Stimulated activated CD8-positive, alpha-beta memory T cell treated with anti-CD3 and anti-CD28 coated beads, Interleukin-12 subunit alpha, Interleukin-12 subunit beta, amount 100 ng/mL, for 4 hours (primary cell): ENCODE results near the gene RBM4B.
"Not testable (repeated sequence)": the region's sequence is repeated elsewhere in the genome, so short reads cannot be mapped to it uniquely, and the experiment has no call there.

Experiments
- DNase-seq: peaks from one replicate; pipeline ENCODE4 v3.0.0-alpha.2; 2020; ENCODE audit warnings: low read depth

The RBM4B gene

GRCh38 chr11:66677599-66678375 is at the start of gene RBM4B:
Gene RBM4B (minus strand): TSS chr11:66677887. CDS start chr11:66677079, 808 bp downstream.
- DNase-seq: peak; percentile 89

GRCh38 chr11:66725647-66726046 is 48.0 kb upstream of the RBM4B start:
- DNase-seq: no peak

GRCh38 chr11:66725114-66725513 is 47.4 kb upstream of the RBM4B start:
- DNase-seq: no peak

- DNase-seq: not testable (repeated sequence)
Observed at GRCh38 chr11:66724167-66724566, 46.5 kb upstream of the RBM4B start.

GRCh38 chr11:66723693-66724092 is 46.0 kb upstream of the RBM4B start:
- DNase-seq: no peak

- DNase-seq: no peak
Observed at GRCh38 chr11:66722745-66723651, 45.3 kb upstream of the RBM4B start.

GRCh38 chr11:66721939-66722338 is 44.3 kb upstream of the RBM4B start:
- DNase-seq: no peak

GRCh38 chr11:66720899-66721470 is 43.3 kb upstream of the RBM4B start:
- DNase-seq: no peak

GRCh38 chr11:66720223-66720898 is 42.7 kb upstream of the RBM4B start:
- DNase-seq: no peak

GRCh38 chr11:66719111-66719872 is 41.6 kb upstream of the RBM4B start:
- no peak for DNase-seq

- DNase-seq: no peak
Observed at GRCh38 chr11:66718320-66718971, 40.8 kb upstream of the RBM4B start.

- DNase-seq: no peak
Observed at GRCh38 chr11:66717925-66718319, 40.2 kb upstream of the RBM4B start.

- no peak for DNase-seq
Observed at GRCh38 chr11:66716996-66717395, 39.3 kb upstream of the RBM4B start.

- DNase-seq: no peak
Observed at GRCh38 chr11:66715346-66716085, 37.8 kb upstream of the RBM4B start.

- DNase-seq: no peak
Observed at GRCh38 chr11:66713746-66714480, 36.2 kb upstream of the RBM4B start.

GRCh38 chr11:66710384-66710930 is 32.8 kb upstream of the RBM4B start:
- DNase-seq: no peak

GRCh38 chr11:66708701-66709100 is 31.0 kb upstream of the RBM4B start:
- no peak for DNase-seq

GRCh38 chr11:66708094-66708493 is 30.4 kb upstream of the RBM4B start:
- no peak for DNase-seq

- DNase-seq: no peak
Observed at GRCh38 chr11:66707486-66707885, 29.8 kb upstream of the RBM4B start.
